ENCODE measurements around the gene RALGPS1. TPM values are rescaled to one million over a fixed set of nuclear protein-coding genes. Genes with fewer than 3 reads are reported as not detected.

Gene RALGPS1
- total RNA-seq, 1 donor from 2014 or later = 15.2 TPM

DNA sequence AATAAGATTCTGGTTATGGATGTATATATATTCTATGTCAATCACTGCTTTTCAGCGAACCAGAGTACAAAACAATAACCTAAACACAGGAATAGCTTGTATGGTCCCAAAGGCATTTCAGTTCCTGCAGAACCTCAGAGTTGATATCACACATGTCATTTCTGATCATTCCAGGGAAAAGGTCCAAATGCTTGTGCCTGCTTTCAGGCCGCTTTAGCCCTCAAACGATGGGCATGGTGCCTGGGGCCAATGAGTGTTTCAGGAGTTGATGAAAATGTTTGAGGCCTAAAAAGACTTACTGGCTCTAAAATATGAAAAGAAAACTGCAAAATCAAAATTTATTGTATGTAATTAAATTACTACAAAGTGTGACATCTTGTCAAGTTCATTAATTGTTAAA, 185.1 kb downstream of the RALGPS1 start:
- no peaks in the 10 kb centered on the region for H3K27me3 ChIP-seq
- H3K9me3 ChIP-seq = no peaks in the 10 kb centered on the region
- H3K36me3 ChIP-seq = peaks cover 0 to 5% of the 10 kb centered on the region in 2 donors
- intact Hi-C loops (cut with DNase I) = no loop called here
- no peak for DNase-seq (ENCODE audit: extremely low spot score in 2 of 2)
- peak overlapping the region; percentile 48 for H3K27ac ChIP-seq
- no peak overlapping the region for H3K4me3 ChIP-seq
- H3K4me1 ChIP-seq = peaks cover 56% of the 10 kb centered on the region
- TF ChIP-seq POLR2AphosphoS5 (IDR thresholded peaks at IDR 0.05; ENCODE audit: insufficient read depth in 1 of 2, low read depth in 1 of 2) (no peak), CTCF (IDR thresholded peaks at IDR 0.05) (no peak), POLR2A (IDR thresholded peaks at IDR 0.05) (no peak)

DNA sequence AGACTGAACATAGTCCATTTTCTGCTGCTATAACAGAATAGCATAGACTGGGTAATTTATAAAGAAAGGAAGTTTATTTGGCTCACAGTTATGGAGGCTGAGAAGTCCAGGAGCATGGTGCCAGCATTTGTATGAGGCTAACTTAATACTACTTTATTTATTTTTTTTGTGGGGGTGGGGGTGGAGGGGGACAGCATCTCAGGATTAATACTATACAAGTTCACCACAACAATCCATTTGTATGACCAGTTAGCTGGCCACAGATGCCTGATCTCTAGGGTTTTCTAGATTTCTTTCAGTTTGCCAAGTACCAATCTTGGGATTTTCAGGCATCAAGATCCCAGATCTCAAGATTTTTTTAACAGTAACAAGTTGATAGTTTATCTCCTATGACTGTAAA, 187.6 kb downstream of the RALGPS1 start:
- Histone ChIP-seq H3K27ac (peak overlapping the region; percentile 15), H3K36me3 (no peaks in the 10 kb centered on the region), H3K9me3 (no peaks in the 10 kb centered on the region), H3K4me3 (no peak overlapping the region), H3K27me3 (no peaks in the 10 kb centered on the region), H3K4me1 (peaks cover 54% of the 10 kb centered on the region)
- DNase-seq (ENCODE audit: extremely low spot score in 2 of 2) = no peak
- intact Hi-C loops (cut with DNase I) = no loop called here
- TF ChIP-seq POLR2A (IDR thresholded peaks at IDR 0.05) (no peak), POLR2AphosphoS5 (IDR thresholded peaks at IDR 0.05; ENCODE audit: insufficient read depth in 1 of 2, low read depth in 1 of 2) (no peak), CTCF (IDR thresholded peaks at IDR 0.05) (no peak)

DNA sequence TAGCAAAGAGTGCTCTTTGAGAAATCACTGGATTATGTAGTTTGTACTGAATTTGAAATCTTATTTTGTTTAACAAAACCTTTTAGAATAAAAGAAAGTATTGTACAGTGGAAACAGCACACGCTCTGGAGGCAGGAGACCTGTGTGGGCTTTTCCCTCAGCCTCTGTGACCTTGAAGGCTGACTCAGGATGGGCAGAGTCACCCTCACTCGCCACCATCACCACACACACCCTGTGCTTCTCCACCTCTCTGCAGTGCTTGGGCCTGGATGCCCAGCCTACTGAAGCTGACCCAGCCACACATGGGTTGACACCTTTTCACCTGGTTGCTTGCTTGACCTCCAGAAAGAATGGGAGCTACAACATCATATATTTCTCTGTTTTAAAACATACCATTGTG, 188.2 kb downstream of the RALGPS1 start:
- intact Hi-C loops (cut with DNase I) = no loop called here
- no peak for DNase-seq (ENCODE audit: extremely low spot score in 2 of 2)
- Histone ChIP-seq H3K4me1 (peaks cover 58% of the 10 kb centered on the region), H3K9me3 (no peaks in the 10 kb centered on the region), H3K27me3 (no peaks in the 10 kb centered on the region), H3K27ac (peak overlapping the region; percentile 15), H3K36me3 (peaks cover 0 to 3% of the 10 kb centered on the region in 2 donors), H3K4me3 (no peak overlapping the region)
- TF ChIP-seq POLR2AphosphoS5 (IDR thresholded peaks at IDR 0.05; ENCODE audit: insufficient read depth in 1 of 2, low read depth in 1 of 2) = no peak
- TF ChIP-seq CTCF (IDR thresholded peaks at IDR 0.05) = no peak
- no peak for TF ChIP-seq POLR2A (IDR thresholded peaks at IDR 0.05)

GRCh38 chr9:127104581-127105311, 190.2 kb downstream of the RALGPS1 start:
- peaks cover 0 to 10% of the 10 kb centered on the region in 2 donors for H3K36me3 ChIP-seq
- no peak overlapping the region for H3K4me3 ChIP-seq
- H3K4me1 ChIP-seq = peaks cover 55% of the 10 kb centered on the region
- TF ChIP-seq CTCF (IDR thresholded peaks at IDR 0.05) (no peak), POLR2A (IDR thresholded peaks at IDR 0.05) (no peak), POLR2AphosphoS5 (IDR thresholded peaks at IDR 0.05; ENCODE audit: insufficient read depth in 1 of 2, low read depth in 1 of 2) (no peak)
- intact Hi-C loops (cut with DNase I) = no loop called here
- H3K27me3 ChIP-seq = no peaks in the 10 kb centered on the region
- DNase-seq (ENCODE audit: extremely low spot score in 2 of 2) = no peak
- H3K27ac ChIP-seq = peak overlapping the region; percentile 6
- H3K9me3 ChIP-seq = no peaks in the 10 kb centered on the region

DNA sequence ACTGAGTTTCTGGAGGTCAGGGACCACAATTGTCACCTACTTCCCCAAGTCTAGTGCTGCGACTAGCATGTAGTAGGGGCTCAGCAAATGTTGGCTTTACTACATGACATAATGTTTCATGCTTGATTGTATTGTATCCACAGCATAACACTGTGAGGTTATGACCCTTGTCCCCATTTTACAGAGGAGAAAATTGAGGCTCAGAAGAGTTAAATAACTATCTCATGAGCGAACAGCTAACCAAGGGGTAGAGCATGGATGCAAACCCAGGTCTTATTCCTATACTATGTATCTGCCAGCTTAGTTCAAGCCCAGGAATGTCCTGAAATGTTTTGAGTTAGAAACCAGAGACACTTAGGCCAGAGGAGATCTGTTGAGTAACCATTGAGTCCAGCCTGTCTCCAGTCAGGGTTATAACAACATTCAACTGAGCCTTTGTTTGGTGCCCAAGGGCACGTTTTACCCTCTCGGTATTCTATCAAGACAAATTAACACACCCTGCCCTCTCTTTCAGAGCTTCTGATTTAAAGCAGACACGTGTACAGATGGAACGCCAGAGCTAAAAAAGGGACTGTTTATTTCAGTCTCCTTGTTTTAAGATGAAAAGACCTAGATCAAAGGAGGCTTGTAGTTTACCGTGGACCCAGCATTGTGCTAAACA, 191.4 kb downstream of the RALGPS1 start:
- Histone ChIP-seq H3K36me3 (peaks cover 0 to 10% of the 10 kb centered on the region in 2 donors), H3K9me3 (no peaks in the 10 kb centered on the region), H3K4me1 (peaks cover 52% of the 10 kb centered on the region), H3K27me3 (no peaks in the 10 kb centered on the region), H3K4me3 (no peak overlapping the region), H3K27ac (no peak overlapping the region)
- intact Hi-C loops (cut with DNase I) = no loop called here
- no peak for DNase-seq (ENCODE audit: extremely low spot score in 2 of 2)
- no peak for TF ChIP-seq CTCF (IDR thresholded peaks at IDR 0.05)
- no peak for TF ChIP-seq POLR2A (IDR thresholded peaks at IDR 0.05)
- TF ChIP-seq POLR2AphosphoS5 (IDR thresholded peaks at IDR 0.05; ENCODE audit: insufficient read depth in 1 of 2, low read depth in 1 of 2) = no peak

Measured in vagina (tissue), 2 donors.